Transverse colon (tissue), 4 donors: ENCODE data around the gene ELAVL1.

Experiments used
- CTCF ChIP-seq, 5 experiments: fragments of 200-600 bp in 3 of 5; fragments of 450-650 bp in 2 of 5; sonication (generic) in 3 of 5; IDR thresholded peaks; 1 replicate in 2 of 5; 2 replicates in 3 of 5; pipeline ENCODE4 v1.5.1; 2016 to 2017; ENCODE audit warnings: antibody characterized with exemption in 5 of 5, inconsistent platforms in 3 of 5, mild to moderate bottlenecking in 2 of 5, moderate library complexity in 1 of 5
- EP300 ChIP-seq: sonication (generic); formaldehyde crosslinking; IDR thresholded peaks from one replicate; pipeline ENCODE4 v1.6.1; 2017; ENCODE audit warnings: antibody characterized with exemption, low read depth
- POLR2A ChIP-seq: fragments of 450-650 bp; IDR thresholded peaks from one replicate; pipeline ENCODE4 v1.6.1; 2016; ENCODE audit warnings: antibody characterized with exemption, mild to moderate bottlenecking, moderate library complexity
- POLR2AphosphoS5 ChIP-seq, 3 donors: sonication (generic); formaldehyde crosslinking; IDR thresholded peaks; one replicate each; pipeline ENCODE4 v1.6.1; 2016; ENCODE audit warnings: antibody characterized with exemption in 3 of 3

DNA sequence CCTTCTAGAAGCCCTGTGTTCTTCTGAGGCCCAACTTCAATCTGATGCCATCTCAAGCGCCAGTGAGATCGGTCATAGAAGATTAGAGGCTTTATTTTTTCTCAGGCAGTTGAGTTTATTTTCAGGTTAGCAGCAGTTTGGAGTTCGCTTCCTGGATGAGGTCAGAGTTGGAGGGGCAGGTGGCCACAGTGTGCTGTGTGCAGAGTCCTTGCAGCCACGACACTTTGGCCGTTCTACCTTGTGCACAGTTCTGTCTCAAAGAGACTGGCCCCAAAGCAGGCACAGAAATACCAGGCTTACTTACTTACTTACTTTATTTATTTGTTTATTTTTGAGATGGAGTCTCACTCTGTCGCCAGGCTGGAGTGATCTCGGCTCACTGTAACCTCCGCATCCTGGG is 15.9 kb upstream of the ELAVL1 start:
- TF ChIP-seq CTCF (IDR thresholded peaks at IDR 0.05) (no peak), POLR2A (no peak), EP300 (no peak), POLR2AphosphoS5 (IDR thresholded peaks at IDR 0.05) (no peak)
